Hematopoietic multipotent progenitor cell treated with erythropoietin and hydrocortisone succinate and interleukin-3 and kit ligand, for 6 days (in vitro differentiated cells): Measurements from ENCODE around the gene CTPS1.
A peak's percentile ranks its signal among the peaks of the same experiment; 100 is the strongest.

Experiments used
- DNase-seq: peaks from one replicate; pipeline ENCODE4 v3.0.0-alpha.2; 2015

Gene CTPS1, protein sequence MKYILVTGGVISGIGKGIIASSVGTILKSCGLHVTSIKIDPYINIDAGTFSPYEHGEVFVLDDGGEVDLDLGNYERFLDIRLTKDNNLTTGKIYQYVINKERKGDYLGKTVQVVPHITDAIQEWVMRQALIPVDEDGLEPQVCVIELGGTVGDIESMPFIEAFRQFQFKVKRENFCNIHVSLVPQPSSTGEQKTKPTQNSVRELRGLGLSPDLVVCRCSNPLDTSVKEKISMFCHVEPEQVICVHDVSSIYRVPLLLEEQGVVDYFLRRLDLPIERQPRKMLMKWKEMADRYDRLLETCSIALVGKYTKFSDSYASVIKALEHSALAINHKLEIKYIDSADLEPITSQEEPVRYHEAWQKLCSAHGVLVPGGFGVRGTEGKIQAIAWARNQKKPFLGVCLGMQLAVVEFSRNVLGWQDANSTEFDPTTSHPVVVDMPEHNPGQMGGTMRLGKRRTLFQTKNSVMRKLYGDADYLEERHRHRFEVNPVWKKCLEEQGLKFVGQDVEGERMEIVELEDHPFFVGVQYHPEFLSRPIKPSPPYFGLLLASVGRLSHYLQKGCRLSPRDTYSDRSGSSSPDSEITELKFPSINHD

DNA sequence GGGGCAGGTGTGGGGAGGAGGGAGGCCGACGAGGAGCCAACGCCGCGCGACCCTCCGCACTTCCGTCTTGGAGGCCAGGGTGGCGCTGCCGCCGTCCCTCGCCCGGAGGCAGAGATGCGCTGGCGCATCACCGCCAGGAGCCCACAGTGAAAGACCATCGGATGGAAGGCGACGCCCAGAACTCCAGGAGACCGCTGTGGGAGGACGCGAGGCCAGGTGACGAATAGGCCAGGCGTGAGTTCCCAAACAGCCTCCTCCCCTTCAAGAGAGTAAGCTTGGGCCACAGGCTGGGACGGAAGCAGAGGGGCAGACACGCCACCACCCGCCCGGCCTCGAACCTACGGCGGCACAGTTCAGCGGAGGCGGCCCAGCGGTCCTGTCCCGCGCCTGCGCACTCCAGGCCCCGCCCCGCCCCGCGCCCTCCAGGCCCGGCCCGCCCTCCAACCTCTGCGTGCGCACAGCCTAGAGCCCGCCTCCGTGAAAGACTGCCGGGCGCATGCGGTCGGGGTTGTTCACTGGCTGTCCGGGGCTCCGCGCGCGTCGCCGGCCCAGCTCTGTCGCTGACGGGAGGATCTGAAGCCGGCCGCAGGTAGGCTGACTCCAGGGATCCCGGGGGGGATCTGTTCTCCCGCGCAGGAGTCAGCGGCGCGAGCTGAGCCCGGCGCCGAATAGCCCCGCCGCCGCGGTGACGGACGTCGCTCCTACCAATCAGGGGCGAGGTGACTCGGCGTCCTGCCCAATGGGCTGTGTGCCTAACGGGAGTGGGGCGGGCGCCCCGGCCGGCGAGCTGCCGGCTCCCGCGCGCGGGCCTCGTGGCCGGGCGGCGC is at the start of gene CTPS1:
CTPS1 (plus strand) TSS at position 456 of the 827 bp plus-strand sequence. CDS start 3,595 bp downstream, outside the sequence.
- DNase-seq: peak; percentile 95

DNA sequence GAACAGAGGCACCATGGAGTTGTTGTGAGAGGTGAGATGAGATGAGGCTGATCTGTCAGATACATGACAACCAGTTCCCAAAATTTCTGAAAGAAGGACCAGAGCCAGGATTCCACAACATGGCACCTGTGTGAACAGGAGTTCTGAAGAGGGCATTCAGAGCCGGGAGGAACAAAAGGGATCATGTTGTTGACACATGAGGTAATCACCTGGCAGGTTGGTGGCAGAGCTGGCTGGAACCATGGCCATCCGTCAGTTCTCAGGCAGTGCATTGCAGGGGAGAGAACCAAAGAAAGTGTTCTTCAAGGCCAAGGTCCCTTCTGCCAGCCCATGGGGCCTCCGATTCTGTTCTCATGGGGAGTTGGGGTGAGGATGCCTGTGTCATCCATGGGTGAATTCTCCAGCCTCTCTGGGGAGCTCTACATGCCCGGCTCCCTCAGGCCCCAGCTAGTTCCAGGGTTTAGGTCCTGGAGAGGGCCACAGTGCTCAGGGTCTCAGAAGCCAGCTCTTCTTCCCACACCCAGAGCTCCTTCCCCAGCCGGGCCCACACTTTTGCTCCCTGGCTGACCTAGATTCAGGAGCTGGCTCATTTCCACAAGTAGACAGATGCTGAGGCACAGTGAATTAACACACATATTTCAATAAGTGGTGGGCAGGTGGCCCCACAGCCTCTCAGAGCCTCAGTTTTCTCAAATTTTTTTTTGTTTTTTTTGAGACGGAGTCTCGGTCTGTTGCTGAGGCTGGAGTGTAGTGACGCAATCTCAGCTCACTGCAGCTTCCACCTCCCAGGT is 49.1 kb upstream of the CTPS1 start:
- no peak for DNase-seq

DNA sequence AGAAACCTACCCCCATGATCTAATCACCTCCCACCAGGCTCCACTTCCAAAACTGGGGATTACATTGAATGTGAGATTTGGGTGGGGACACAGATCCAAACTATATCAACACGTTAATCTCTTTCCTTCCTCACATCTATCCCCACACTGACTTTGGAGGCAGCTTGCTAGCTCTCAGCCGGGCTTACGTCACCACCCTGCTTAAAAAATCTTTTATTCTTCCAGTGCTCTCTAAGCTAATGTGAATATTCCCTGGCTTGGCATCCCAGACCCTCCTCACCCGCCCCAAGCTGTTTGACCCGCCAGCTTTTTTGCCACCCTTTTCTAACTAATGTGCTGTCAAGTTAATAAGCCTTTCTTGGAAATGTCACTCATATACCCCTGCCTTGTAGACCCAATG is 47.9 kb upstream of the CTPS1 start:
- DNase-seq: no peak

DNA sequence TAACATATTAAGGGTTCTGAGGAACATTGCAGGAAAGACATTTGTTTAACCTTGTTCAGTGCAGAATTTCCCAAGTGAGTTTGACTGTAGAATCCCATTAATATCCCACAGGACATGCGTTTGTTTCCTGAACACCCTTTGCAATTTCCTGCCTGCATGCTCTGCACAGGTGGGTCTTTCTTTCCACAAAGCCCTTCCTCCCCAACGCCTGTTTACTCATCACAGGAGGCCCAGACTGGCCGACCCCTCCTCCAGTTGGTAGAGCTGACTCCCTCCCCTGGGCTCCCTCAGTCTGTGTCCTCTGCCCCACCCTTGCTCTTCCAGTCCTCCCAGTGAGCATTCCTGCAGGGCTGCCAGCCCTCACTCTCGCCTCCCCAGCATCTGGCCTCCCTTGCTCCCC is 47.5 kb upstream of the CTPS1 start:
- DNase-seq: no peak

DNA sequence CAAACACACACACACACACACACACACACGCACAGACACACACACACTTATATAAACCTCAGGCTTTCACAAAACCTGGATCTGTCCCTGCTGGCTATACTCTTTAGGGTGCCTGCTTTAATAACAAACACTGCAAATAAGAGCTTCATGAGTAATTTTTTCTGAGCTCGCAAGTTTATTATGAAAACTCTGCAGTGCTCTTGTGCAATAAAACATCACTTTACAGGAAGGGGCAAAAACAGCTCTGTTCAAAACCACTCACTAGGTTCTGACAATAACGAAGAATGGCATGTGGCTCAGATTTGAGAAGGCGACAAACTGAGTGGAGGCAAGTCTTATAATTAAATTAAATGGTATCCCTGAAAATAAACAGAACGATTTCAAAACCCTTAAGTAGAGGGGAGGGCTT is 42.6 kb upstream of the CTPS1 start:
- no peak for DNase-seq

DNA sequence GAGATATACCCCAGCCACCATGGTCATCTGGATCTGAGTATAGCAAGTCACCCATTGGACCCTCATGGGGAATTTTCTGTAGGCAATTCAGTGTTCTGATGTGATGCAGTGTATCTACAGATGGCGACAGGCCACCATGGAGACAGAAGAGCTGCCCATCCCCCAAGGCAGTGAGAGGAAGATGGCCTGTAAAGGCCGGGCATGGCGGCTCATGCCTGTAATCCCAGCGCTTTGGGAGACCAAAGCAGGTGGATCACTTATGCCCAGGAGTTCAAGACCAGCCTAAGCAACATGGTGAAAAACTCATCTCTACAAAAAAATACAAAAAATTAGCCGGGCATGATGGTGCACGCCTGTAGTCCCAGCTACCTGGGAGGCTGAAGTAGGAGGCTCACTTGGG is 41.1 kb upstream of the CTPS1 start:
- no peak for DNase-seq

DNA sequence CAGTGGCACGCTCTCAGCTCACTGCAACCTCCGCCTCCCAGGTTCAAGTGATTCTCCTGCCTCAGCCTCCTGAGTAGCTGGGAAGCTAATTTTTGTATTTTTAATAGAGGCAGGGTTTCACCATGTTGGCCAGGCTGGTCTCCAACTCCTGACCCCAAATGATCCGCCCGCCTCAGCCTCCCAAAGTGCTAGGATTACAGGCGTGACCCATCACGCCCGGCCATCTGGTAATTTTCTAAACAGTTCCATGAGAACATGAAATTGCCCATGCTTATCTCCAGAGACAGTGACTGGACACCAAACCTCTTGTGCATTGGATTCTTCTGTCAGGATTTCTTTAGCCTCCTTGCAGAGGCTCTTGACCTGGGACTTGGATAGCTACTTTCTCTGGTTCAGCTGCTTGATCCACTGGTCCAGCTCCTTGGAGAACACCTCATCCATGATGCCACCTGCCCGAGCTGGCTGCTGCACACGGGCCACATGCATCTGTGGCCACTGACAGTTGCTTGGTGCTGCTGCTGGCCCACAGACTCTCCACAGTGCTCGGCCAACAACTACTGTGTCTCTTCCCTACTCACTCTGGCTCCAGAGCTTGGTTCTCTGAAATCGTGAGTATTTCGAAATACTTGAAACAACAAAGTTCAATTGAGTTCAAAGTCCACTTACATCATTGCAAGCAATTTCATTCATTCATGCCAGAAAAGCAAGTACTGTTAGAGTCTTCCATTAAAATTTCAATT is 40.0 kb upstream of the CTPS1 start:
- peak; percentile 50 for DNase-seq

DNA sequence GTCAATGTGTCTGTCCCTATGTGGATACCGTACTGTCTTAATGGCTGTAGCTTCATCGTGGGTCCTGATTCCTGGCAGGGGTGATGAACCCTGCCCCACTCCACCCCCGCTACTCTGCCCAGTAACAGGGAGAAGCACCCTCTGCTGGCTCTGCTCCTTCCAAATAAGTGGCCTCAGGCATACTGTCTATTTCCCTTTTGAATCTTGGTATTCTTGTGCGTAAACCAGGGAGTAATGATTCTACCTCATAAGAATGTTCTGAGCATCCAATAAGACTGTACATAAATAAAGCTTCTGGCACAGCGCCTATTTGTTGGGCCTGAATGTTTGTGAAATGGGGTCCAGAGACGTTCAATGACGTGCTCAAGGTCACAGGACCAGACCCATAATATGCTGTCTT is 35.2 kb upstream of the CTPS1 start:
- no peak for DNase-seq

DNA sequence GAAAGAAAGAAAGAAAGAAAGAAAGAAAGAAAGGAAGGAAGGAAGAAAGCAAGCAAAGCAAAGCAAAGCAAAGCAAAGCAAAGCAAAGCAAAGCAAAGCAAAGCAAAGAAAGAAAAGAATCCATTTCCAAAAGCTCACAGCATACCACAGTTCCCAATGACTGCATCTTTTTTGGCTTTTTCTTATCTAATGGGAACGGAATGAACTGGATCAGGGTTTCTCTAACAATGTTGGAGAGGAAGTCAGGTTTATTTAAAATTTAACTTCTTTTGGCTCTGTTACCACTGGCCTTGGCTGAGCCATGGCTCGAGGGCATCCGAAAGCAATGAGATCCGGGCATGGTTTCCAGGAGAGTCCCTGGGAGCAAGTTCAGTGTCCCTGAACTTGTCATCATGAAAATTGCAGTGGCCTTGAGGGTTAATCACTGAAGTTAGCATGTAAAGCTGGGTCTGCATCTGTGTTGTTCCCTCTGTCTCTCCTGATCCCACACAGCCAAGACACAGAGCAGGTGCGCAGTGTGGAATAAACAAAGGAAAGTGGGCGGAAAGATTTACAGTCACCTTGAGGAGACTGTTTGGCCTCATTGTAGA is 34.6 kb upstream of the CTPS1 start:
- DNase-seq: no peak

DNA sequence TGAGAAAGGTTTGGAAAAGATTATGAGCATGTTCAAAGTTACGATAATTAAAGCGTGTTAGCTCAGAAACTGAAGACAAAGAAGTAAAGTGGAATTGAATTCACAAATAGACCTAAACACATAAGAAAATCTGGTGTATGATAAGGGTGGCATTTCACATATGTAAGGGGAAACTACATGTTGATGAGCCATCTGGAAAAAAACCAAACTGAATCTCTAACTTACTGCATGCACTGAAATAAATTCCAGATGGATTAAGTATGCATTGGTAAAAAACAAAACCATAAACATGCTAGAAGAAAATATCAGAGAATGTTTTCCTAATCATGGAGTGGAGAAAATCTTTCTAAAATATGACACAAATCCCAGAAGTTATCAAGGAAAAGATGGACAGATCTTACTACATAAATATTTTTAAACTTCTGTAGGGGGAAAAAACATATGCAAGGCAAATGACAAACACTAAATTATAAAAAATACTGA is 34.0 kb upstream of the CTPS1 start:
- no peak for DNase-seq

DNA sequence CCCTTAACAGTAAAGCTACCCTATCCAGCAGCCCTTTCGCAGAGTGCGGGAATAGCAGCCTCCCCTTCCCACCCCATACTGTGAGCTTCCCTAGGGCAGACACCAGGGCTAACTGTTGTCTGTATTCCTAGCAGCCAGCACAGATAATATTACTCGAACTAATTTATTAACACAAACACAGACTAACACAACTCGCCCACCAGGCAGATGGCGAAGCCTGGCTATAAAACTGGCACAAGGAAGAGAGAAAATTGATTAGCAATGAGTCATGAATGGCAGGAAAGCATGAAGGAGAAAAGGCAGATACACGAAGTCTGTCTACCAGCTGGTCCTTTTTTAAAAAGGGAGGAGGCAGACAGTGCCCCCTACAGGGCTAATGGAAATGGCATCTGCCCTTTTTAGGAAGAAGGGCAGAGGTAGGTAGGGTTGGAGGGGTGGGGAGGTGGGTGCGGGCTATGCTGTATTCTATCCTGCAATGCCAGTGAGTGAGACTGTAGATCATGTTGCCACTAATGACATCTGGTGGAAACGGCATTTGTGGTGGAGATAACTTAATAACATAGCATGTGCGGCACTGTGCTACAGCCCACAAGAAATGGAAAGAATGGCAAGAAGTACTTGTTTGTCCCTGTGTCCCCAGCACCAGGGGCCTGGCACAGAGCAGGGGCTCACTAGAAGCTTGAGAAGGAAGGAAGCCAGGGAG is 30.6 kb upstream of the CTPS1 start:
- peak; percentile 78 for DNase-seq

DNA sequence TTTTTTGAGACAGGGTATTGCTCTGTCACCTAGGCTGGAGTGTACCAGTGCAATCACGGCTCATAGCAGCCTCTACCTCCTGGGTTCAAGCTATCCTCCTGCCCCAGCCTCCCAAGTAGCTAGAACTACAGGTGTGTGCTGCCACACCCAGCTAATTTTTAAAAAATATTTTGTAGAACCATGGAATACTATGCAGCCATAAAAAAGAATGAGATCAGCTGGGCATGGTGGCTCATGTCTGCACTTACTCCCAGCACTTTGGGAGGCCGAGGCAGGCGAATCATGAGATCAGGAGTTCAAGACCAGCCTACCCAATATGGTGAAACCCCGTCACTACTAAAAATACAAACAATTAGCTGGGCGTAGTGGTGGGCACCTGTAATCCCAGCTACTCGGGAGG is 29.9 kb upstream of the CTPS1 start:
- DNase-seq: no peak

DNA sequence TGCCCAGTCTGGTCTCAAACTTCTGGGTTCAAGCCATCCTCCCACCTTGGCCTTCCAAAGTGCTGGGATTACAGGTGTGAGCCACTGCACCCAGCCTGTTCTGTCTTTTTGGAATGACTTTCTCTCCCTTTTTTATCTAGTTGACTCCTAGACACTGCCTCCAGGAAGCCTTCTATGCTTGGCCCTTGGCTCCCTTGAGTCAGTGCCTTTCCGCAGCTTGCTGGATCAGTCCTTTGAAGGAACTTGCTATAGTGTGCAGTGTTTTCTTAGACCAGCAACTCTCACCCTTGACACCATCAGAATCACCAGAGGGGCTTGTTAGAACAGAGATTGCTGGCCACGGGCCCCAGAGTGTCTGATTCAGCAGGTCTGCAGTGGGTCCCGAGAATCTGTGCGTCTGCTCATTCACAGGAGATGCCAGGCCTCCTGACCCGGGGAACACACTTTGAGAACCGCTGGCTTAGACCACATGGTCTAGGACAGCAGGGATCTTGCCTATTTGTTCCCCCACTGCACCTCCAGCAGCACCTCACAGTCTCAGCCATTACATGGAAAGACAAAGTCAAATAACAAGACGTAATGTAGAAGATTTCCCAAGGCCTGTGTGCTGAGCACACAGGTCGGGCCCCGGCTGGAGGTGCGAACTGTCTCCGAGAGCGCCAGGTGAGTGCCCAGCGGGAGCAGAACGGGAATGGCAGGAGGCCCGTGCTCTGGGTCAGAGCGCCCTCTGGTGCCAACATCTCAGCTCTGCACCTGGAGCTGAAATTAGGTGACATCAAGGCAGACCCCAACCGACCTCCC is 27.4 kb upstream of the CTPS1 start:
- DNase-seq: peak; percentile 63

DNA sequence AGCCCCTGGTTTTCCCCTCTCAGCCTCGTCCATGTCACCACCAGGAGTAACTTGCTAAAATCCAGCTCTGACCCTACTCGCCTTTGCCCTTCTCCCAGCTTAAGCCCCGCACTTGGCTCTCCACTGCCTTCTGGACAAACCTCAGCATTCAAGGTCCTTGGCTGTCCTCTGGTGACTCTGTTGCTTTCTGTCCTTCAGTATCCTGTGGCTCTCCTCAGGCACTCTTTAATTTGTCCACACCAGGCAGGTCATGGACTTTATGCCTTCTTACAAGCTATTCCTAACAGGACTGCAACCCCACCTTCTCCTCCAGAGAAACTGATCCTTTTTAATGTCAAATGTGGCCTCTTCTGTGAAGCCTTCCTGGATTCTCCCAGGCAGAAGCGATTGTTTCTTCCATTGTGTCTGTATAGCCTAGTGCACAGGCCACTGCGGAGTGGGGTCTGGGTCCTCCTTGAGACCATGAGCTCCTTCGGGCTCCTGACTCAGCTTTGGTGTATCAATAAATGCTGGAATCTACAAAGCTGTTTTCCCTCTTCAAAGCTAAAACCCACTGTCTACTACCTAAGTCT is 26.7 kb upstream of the CTPS1 start:
- DNase-seq: no peak

DNA sequence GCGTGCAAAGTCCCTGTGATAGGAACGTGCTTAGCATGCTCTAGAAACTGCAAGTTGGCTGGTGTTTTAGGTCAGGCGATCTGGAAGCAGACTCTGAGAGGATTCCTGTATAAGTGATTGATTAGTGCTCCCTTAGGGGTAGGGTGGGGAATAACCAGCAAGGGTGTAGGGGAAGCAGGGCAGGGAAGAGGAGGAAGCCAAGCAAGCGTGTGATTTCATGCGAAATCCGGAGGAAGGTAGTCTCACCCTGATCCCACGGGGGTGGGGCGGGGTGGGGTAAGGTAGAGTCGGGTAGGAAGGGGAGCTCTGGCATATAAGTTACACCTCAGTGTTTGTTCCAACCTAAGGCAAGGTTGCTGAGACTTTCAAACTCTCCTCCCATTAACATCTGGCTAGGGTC is 24.9 kb upstream of the CTPS1 start:
- no peak for DNase-seq

DNA sequence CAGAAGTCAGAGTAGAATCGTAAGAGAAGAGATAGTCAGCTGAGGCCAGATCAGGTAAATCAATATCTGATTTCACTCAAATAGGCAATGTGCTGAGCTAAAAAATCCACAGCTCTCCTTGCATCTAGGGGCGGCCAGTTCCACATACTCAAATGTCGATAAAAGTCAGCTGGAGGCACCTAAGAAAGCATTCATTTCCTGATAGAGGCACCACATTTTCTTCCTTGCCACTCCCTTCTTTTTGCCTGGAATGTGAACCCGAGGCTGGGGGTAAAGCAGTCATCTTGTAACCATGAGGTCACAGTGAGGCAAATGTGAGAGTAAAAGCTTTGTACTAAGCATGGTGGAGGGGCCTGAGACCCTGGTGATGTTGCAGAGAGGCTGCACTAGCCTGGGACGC is 24.2 kb upstream of the CTPS1 start:
- DNase-seq: no peak

DNA sequence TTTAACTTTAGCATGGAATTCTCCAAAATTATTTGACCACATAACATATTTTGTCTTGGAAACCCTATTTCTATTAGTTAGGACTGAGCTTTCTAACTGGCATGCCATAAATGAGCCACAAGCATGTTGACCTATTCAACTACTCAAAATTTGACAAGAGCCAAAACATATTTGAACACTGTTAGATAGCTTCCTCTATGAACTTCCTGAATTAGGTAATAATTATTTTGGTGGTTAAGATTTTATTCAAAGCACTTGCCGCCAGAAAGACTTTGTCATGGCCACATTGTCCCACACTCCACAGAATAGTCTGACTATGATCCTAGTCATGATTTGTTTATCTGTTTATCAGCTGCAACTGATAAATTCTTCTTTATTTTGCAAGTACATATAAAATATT is 23.1 kb upstream of the CTPS1 start:
- DNase-seq: no peak

DNA sequence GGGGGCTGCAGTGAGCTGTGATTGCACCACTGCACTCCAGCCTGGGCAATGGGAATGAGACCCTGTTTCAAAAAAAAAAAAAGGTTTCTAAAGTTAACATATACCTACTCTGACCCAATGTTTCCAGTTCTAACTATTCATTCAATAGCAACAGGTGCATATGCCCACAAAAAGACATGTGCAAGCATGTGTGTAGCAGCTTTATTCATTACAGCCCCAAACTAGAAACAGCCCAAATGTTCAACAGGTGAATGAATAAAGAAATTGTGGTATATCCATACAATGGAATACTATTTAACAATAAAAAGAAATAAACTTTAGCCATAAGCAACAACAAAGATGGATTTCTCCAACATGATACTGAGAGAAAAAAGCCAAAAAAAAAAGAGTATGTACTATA is 21.3 kb upstream of the CTPS1 start:
- DNase-seq: no peak

DNA sequence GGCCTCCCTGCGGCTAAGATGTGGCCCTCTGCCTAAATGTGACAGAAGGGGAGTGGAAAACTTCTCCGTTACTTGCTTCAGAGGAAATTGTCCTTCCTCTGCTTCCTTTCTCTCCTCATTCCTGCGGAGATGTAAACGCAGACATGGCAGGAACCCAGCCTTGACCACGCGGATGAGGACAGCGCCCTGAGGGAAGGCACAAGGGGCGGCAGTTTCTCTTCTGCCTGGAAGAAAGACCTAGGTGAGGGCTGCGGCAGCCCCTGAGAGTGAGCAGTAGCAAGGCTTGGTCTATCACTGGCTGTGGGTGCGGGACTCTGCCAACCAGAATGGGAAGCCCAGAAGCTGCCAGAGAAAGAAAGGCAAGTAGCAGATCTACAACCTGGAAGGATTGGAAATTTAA is 14.0 kb upstream of the CTPS1 start:
- no peak for DNase-seq

DNA sequence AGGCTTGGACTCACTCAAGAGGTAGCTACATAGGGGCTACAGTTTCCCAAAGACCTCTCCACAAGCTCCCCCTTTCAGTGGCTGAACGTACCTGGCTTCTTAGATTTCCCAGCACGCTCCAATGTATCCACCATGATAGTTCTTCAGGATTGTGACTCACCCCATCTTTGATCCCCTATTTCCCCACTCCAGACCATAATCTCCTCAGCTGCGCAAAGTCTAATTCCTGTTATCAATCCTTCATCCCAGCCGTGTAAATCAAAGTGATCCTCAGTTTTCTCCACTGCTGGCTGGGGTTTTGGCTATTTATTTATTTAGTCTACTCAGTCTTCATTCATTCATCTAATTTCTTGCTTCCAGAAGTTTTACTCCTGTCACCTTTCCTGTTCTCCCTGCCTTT is 13.1 kb upstream of the CTPS1 start:
- DNase-seq: no peak
